AG04449 (cell line): ENCODE data around the gene GALNT7.

Experiments used
- CTCF ChIA-PET: fragments of 350-600 bp; formaldehyde crosslinking; extraction: SDS; loops from one replicate; lab custom pipeline; 2021; ENCODE audit warnings: antibody characterized with exemption; lab: Yijun Ruan, JAX
- POLR2A ChIA-PET: fragments of 400-600, 350-600 bp; formaldehyde crosslinking; extraction: SDS; loops from one replicate; lab custom pipeline; 2020; ENCODE audit warnings: antibody characterized with exemption, inconsistent platforms; lab: Yijun Ruan, JAX
- DNase-seq: peaks from one replicate; pipeline ENCODE4 v3.0.0-alpha.2; 2010; ENCODE audit warnings: low read depth, low spot score
- H3K4me3 ChIP-seq: 2 replicates; pipeline ENCODE4 v1.5.1; 2011; ENCODE audit warnings: low read depth, mild to moderate bottlenecking, control low read depth, low read length
- CTCF ChIP-seq: IDR thresholded peaks from one replicate; pipeline ENCODE4 v1.5.1; 2011; ENCODE audit warnings: mild to moderate bottlenecking, moderate library complexity, low read length, control low read depth, inconsistent platforms; ENCODE audit not compliant: insufficient read depth; ENCODE audit errors: missing control alignments

GALNT7 gene

GRCh38 chr4:173307778-173308177 is 139.2 kb downstream of the GALNT7 start:
- POLR2A ChIA-PET: no interaction called here
- DNase-seq: no peak
- CTCF ChIA-PET: interaction anchor here (1.0 to 6.0 kb wide), 5 partner anchors 11 to 294 kb away, joined by 3 to 36 read pairs (median 8); no protein-coding TSS in a partner anchor
- no peak for TF ChIP-seq CTCF
- H3K4me3 ChIP-seq: no peak overlapping the region

- ChIA-PET CTCF (interaction anchor here (1.2 to 6.8 kb wide), 3 partner anchors 10 to 108 kb away, joined by 3 to 38 read pairs (median 15); no protein-coding TSS in a partner anchor), POLR2A (no interaction called here)
- DNase-seq: no peak
- no peak overlapping the region for H3K4me3 ChIP-seq
- no peak for TF ChIP-seq CTCF
These were observed 142.8 kb downstream of the GALNT7 start for GRCh38 chr4:173311368-173311767.

GRCh38 chr4:173314715-173315114 is 146.1 kb downstream of the GALNT7 start:
- POLR2A ChIA-PET: no interaction called here
- CTCF ChIA-PET: interaction anchor here (6.8 kb wide), 1 partner anchor 105 kb away, joined by 38 read pairs; no protein-coding TSS in a partner anchor
- DNase-seq: no peak
- no peak overlapping the region for H3K4me3 ChIP-seq
- no peak for TF ChIP-seq CTCF

- no peak for TF ChIP-seq CTCF
- ChIA-PET CTCF (interaction anchor here (0.9 to 9.9 kb wide), 5 partner anchors 10 to 511 kb away, joined by 3 to 464 read pairs (median 8); no protein-coding TSS in a partner anchor), POLR2A (no interaction called here)
- DNase-seq: no peak
- no peak overlapping the region for H3K4me3 ChIP-seq
These were observed 147.4 kb downstream of the GALNT7 start for GRCh38 chr4:173316060-173316459.

- DNase-seq: no peak
These were observed 148.4 kb downstream of the GALNT7 start for GRCh38 chr4:173317004-173317403.

More at GRCh38 chr4:173317004-173317403, 148.4 kb downstream of the GALNT7 start:
- no peak overlapping the region for H3K4me3 ChIP-seq
- CTCF ChIA-PET: interaction anchor here (0.9 to 9.9 kb wide), 5 partner anchors 11 to 177 kb away, joined by 3 to 464 read pairs (median 17); no protein-coding TSS in a partner anchor
- POLR2A ChIA-PET: no interaction called here
- TF ChIP-seq CTCF: no peak
